ENCODE data around the gene LCT.
"Not testable (repeated sequence)": the region's sequence is repeated elsewhere in the genome, so short reads cannot be mapped to it uniquely, and the experiment has no call there.

LCT gene

GRCh38 chr2:135800513-135801460 is 36.2 kb downstream of the LCT start:
- DNase-seq (ENCODE audit: low read depth in 1 of 2, low spot score in 1 of 2) = no peak
- in situ Hi-C loops (cut with HindIII; ENCODE audit: low pct_unique_long_range_greater_than_20kb, low sequenced_read_pairs) = no loop called here
- no peak for TF ChIP-seq JUND (IDR thresholded peaks at IDR 0.05; ENCODE audit: low read depth)

DNA sequence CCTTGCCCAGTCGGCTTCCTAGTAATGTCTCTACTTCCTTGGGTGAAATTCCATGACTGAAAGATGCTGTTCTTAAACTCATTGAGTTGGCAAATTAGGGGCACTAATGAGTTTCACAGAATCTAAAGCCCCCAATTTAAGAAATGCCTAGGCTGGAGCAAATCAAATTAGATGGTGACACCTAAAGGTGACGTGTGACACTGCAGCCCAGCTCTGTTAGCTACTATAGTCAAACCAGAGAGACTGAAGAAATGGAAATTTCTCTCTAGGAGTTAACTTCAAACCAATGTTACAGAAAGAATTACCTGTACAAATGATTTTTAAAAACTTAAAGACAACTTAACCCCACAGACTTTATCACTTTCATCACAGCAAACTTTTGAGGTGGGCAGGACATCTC is 37.2 kb downstream of the LCT start:
- in situ Hi-C loops (cut with HindIII; ENCODE audit: low pct_unique_long_range_greater_than_20kb, low sequenced_read_pairs) = no loop called here
- no peak for DNase-seq (ENCODE audit: low read depth in 1 of 2, low spot score in 1 of 2)
- no peak for TF ChIP-seq JUND (IDR thresholded peaks at IDR 0.05; ENCODE audit: low read depth)

- DNase-seq (ENCODE audit: low read depth in 1 of 2, low spot score in 1 of 2) = no peak
- TF ChIP-seq JUND (IDR thresholded peaks at IDR 0.05; ENCODE audit: low read depth) = no peak
- in situ Hi-C loops (cut with HindIII; ENCODE audit: low pct_unique_long_range_greater_than_20kb, low sequenced_read_pairs) = no loop called here
Observed at GRCh38 chr2:135798762-135799161, 38.2 kb downstream of the LCT start.

DNA sequence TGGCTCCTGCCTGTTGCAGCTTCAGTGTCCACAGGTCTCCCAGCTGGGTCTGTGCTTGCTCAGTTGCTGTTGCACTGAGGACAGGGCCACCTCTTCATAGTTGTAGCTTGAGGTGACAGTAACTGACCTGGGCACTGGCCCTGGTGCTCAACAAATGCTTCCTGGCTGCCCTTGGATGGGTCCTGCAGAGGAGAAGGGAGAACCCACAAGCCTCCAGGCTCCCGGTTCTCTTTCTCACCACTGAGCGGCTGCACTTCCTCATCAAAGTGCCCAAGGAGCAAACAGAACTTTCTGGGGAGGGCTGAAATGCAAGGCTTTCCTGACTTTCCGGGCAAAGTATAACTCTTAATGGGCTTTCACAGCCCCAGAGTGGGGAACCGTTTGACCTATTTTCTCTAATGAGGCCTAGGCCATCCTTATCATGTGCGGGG is 38.7 kb downstream of the LCT start:
- no peak for TF ChIP-seq JUND (IDR thresholded peaks at IDR 0.05; ENCODE audit: low read depth)
- in situ Hi-C loops (cut with HindIII; ENCODE audit: low pct_unique_long_range_greater_than_20kb, low sequenced_read_pairs) = no loop called here
- DNase-seq (ENCODE audit: low read depth in 1 of 2, low spot score in 1 of 2) = no peak

GRCh38 chr2:135797497-135798274 is 39.3 kb downstream of the LCT start:
- peak; percentile 59 to 75 for DNase-seq (ENCODE audit: low read depth in 1 of 2, low spot score in 1 of 2)
- in situ Hi-C loops (cut with HindIII; ENCODE audit: low pct_unique_long_range_greater_than_20kb, low sequenced_read_pairs) = no loop called here
- no peak for TF ChIP-seq JUND (IDR thresholded peaks at IDR 0.05; ENCODE audit: low read depth)

- DNase-seq (ENCODE audit: low read depth in 1 of 2, low spot score in 1 of 2) = no peak
- TF ChIP-seq JUND (IDR thresholded peaks at IDR 0.05; ENCODE audit: low read depth) = no peak
- in situ Hi-C loops (cut with HindIII; ENCODE audit: low pct_unique_long_range_greater_than_20kb, low sequenced_read_pairs) = no loop called here
Observed at GRCh38 chr2:135796606-135797005, 40.4 kb downstream of the LCT start.

DNA sequence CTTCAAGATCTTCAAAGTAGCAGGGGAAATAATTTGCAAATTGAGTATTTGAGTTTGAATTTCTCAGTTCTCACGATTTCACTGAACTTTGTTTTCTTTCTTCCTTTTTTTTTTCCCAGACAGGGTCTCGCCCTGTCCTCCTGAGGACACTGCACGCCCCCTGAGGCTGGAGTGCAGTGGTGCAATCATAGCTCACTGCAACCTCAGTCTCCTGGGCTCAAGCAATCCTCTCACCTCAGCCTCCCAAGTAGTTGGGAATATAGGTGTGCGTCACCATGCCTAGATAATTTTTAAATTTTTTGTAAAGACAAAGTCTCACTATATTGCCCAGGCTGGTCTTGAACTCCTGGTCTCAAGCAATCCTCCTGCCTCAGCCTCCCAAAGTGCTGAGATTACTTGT is 41.3 kb downstream of the LCT start:
- DNase-seq (ENCODE audit: low read depth in 1 of 2, low spot score in 1 of 2); in situ Hi-C loops (cut with HindIII; ENCODE audit: low pct_unique_long_range_greater_than_20kb, low sequenced_read_pairs): not testable (repeated sequence)

DNA sequence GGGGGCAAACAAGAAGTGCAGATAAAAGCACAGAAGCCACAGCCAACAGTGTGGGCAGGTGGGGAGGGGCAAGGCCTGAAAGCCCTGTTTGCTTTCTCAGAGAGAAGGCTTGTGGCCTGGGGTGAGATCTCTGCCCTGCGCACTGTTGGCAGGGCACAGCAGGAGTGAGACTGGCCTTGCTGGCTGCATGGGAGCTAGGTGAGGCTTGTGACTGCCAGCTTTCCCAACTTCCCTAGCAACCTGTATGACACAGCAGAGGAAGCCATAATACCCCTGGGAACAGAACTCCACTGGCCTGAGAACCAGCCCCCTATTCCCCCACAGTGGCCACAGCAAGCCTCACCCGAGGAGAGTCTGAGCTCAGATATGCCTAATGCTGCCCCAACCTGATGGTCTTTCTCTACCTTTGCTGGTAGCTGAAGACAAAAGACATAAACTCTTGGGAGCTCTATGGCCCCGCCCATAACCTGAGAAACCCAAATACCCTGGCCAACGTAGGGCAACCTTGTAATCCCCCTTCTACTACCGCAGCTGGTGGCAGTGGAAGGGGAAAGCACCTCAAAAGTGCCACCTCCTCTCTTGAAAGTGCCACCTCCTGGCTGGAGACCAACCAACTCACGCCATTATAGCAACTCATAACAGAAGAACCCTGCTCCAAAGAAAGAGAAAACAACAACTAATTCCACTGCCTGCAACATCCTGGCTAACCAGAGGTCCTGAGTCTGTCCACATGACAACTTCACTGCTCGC is 44.4 kb downstream of the LCT start:
- no peak for DNase-seq (ENCODE audit: low read depth in 1 of 2, low spot score in 1 of 2)
- in situ Hi-C loops (cut with HindIII; ENCODE audit: low pct_unique_long_range_greater_than_20kb, low sequenced_read_pairs) = no loop called here

DNA sequence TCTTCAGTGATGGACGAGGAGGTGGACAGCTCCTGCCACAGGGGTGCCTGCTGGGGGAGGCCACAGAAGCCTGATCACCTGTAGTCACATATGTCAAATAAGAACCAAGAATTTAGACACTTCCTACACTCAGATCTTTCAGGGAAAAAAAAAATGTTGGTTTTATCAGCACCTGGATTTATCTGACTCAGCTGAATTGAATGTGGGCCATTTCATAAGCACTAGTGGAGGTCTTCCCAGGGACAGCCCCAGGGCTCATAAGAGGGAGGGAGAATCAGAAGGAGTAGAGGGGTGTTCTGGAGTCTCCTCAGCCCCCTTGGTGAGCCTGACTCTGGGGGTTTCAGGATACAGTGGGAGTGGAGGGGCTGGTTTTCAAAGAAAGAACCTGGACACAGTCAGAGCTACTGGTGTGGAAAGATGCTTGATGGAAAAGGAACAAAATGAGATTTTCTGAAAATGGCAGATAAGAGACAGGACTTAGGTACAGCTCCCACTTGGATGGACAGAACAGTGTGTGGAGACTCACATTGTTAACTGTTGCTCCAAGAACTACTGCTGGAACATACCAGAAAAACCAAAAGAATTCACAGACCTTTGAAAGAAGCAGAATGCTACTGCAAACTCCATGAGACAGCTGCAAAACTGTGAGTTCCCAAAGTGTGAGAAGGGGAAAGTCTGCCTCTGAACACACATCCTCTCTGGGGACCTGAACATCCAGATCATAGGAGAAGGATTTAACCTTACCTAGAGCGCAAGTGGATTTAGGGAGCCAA is 45.4 kb downstream of the LCT start:
- DNase-seq (ENCODE audit: low read depth in 1 of 2, low spot score in 1 of 2) = no peak
- in situ Hi-C loops (cut with HindIII; ENCODE audit: low pct_unique_long_range_greater_than_20kb, low sequenced_read_pairs) = no loop called here
- TF ChIP-seq JUND (IDR thresholded peaks at IDR 0.05; ENCODE audit: low read depth) = no peak

More for the DNA sequence above, 44.4 kb downstream of the LCT start:
- no peak for TF ChIP-seq JUND (IDR thresholded peaks at IDR 0.05; ENCODE audit: low read depth)

DNA sequence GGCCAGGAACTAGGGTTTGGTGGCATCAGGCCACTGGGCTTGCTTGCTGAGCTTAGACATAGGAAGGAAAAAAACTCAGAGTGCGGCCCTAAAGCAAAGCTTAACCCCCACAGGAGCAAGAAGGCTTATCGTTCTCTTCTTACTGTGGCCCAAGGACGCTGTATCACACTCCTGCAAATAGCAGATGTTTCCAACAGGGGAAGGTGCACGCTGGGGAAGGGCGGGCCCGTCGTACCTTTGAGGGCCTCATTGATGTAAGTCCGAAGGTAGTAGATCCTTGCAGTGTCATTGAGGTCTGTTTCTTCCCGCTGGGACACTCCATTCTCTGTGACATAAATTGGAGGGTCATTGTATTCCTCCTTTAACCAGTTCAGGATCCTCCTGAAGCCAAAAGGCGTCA is 46.6 kb downstream of the LCT start:
- TF ChIP-seq JUND (IDR thresholded peaks at IDR 0.05; ENCODE audit: low read depth) = no peak
- no peak for DNase-seq (ENCODE audit: low read depth in 1 of 2, low spot score in 1 of 2)
- in situ Hi-C loops (cut with HindIII; ENCODE audit: low pct_unique_long_range_greater_than_20kb, low sequenced_read_pairs) = no loop called here

DNA sequence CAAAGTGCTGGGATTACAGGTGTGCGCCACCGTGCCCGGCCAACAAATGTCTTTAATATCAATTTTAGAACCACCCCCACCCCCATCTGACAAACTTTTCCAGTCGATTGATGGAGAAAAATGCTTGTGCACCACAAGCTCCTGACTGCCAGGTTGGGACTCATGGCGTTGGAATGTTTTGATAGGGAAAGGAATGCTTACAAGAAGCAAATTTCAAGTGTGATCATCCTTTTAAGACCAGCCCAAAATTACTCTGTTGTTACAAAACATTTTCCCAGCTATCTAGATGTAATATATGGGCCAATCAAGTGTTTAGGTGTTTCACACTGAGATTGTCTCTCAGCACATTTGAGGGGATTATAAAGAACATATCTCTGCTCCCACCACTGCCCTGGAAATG is 50.2 kb downstream of the LCT start:
- in situ Hi-C loops (cut with HindIII; ENCODE audit: low pct_unique_long_range_greater_than_20kb, low sequenced_read_pairs) = no loop called here
- no peak for TF ChIP-seq JUND (IDR thresholded peaks at IDR 0.05; ENCODE audit: low read depth)
- DNase-seq (ENCODE audit: low read depth in 1 of 2, low spot score in 1 of 2) = no peak

DNA sequence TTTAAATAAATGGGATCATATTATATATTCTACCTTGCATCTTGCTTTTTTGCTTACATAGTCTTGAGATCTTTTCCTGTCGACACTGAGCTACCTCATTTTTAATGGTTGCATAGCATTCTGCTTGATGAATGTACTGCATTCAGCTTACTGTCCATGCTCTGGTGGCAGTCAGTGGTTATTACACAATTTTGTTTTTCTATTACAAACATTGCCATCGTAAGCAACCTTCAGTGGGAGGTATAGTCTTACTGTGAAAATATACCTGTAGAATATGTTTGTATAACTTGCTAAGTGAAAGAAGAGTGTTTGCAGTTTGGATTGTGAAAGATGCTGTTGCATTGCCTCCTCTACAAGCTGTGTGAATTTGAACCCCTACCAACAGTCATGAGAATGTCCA is 52.0 kb downstream of the LCT start:
- TF ChIP-seq JUND (IDR thresholded peaks at IDR 0.05; ENCODE audit: low read depth) = no peak
- DNase-seq (ENCODE audit: low read depth in 1 of 2, low spot score in 1 of 2) = no peak
- in situ Hi-C loops (cut with HindIII; ENCODE audit: low pct_unique_long_range_greater_than_20kb, low sequenced_read_pairs) = no loop called here
